HG02588 (cell line): ENCODE data around the gene CLECL1.
"Not testable (repeated sequence)": the region's sequence is repeated elsewhere in the genome, so short reads cannot be mapped to it uniquely, and the experiment has no call there.

Experiments used
- ATAC-seq: cut with Tn5 transposase; IDR thresholded peaks from one replicate; pipeline ENCODE4 v1.9.1; 2021; ENCODE audit warnings: mild to moderate bottlenecking, moderate library complexity; ENCODE audit not compliant: unreplicated experiment

CLECL1 gene

DNA sequence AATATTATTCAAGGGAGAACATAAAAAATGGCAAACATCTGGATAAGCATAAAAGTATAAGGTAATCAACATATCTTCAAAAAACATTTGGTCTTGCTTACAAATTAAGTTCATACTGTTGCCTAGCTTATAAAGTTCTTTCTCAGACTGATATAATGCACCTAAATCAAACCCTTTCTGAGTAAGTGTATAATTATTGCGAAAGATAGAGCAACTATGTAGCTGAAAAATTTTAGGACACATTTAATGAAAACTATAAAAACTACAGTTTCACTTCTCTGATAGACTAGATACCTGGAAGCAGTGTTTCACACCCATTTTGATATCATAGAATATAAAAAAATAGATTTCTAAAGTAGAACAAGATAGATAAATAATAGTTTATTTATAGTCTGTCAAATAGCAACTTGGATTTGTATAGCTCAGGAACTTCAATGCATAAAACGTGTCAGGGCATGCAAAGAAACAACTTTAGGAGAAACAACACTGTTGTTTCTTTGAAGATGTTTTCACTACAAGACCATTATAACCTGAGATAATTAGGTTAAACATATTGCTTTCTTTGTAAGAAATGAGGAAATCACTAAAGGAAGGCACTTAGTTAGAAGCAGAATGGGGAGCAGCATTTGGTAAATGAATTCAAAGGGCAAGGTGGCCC, 7.6 kb downstream of the CLECL1 start:
- ATAC-seq: no peak

DNA sequence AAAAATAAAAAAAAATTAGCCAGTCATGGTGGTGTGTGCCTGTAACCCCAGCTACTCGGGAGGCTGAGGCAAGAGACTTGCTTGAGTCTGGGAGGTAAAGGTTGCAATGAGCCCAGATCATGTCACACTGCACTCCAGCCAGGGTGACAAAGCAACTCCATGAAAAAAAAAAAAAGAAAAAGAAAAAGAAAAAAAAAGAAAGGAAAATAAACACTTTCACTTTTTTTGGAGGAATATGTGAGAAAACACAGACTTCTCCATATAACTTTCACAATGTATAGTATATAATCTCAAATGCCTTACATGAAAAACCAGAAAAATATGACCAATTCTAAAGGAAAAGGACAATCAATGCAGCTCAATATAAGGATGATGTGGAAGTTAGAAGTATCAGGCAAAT, 8.9 kb downstream of the CLECL1 start:
- ATAC-seq: no peak

DNA sequence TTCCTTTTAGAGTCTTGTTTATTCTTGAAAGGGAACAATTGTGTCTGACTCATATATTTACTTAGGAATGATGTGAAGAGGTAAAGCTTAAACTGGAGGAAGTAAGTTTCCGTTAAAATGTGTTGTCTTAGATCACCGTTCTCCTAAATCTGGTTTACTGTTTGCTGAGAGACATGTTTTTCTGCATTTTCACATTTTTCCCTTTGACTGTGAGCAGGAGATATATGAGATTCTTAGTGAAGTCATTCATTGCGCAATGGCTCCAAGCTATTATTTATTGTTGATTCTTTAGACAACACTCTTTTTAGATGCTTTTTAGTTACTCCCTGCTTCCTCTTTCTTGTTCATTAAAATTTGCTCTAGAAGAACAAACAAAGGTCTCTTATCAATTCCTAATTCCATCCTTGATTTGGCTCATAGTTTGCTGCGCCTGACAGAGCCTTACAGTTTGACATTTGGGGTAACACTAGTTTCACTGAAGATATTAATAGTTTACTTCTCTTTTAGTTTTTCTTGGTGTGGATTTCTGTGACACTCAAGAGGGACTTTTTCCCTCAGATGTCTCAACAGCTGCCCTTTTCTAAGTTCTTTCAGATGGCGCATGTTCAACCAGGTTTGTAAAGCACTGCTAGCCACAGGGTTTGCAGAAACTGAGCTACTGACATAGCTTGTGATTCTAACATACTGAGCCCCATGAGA, 11.4 kb downstream of the CLECL1 start:
- ATAC-seq: no peak

DNA sequence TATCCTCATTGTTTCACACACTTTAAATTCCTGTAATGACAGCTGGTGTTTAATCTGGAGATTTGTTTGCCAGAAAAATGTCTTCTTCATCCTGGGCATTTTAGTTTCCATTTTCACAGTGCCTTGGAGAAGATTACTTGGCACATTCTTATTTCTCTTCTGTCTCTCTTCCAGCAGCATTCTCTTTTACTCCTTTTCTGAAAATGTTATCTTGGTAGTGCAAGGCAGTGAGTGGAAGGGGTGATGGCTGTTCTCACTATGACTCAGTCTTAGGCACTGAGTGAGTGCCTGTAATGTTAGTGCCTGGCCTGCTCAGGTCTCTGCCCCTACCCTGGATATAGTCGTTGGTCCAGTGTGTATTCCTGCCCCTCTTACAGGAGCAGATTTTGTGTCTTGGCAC, 13.1 kb downstream of the CLECL1 start:
- ATAC-seq: no peak

DNA sequence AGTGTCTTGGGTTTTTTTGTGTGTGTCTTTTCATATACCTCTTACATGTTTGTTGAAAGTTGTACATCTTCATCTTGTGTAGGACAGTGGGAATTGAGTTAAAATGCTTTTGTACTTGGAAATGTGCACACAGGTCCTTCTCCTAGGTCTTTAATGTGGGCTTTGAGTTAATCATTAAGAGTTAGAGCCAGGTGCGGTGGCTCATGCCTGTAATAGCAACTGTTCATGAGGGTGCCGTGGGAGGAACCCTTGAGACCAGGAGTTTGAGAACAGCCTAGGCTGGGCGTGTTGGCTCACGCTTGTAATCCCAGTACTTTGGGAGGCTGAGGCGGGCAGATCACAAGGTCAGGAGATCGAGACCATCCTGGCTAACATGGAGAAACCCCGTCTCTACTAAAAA, 13.9 kb downstream of the CLECL1 start:
- ATAC-seq: no peak

DNA sequence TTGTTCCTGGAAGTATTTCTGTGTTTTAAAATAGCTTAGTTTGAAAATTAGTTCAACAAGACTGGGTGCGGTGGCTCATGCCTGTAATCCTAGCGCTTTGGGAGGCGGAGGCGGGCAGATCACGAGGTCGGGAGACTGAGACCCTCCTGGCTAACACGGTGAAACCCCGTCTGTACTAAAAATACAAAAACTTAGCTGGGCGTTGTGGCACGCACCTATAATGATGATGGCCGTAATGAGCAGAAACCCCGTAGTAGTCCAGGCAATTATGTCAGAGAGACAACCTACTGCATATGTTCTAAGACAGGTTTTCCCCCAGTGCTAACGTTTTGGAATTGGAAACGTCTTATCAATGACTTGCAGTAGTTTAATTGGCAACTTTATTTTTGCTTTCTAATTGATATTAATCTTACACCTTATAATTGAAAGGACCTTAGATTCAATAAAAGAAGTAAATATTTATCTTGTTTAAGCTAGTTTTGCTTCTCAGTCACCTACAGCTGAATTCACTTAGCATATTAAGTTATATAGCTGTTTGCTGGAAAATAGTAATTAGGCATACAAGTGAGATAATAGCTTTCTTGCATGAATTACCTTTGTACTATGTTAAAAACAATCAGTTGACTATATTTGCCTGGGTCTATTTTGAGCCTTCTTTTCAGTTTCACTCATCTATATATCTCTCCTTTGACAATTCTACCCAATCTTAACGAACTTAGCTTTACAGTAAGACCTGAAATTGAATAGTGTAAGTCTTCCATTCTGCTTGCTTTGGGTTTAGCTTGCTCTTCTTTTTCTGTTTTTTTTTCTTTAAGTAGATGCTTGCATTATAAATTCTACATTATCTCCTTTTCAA, 15.6 kb downstream of the CLECL1 start:
- no peak for ATAC-seq

DNA sequence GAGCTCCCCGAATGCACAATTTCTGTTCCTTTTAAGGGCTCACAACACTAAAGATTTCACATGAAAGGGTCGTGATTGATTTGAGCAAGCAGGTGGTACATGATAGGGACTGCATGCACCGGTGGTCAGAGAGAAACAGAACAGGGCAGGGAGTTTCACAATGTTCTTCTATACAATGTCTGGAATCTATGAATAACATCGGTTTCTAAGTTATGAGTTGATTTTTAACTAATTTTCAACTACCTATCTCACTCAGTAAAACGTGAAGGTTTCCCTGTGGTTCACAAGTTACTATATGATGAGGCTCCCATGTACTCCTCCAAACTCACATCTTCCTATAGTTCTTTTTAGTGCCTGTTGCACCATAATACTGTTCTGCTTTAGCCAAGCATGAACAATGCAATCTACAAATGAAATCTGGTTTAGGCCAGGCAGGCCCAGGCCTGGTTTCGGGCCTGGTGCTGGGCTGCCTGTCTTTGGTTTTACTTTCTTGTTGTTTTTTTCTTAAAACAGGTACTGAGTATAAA, 19.8 kb downstream of the CLECL1 start:
- ATAC-seq: peak; percentile 65

DNA sequence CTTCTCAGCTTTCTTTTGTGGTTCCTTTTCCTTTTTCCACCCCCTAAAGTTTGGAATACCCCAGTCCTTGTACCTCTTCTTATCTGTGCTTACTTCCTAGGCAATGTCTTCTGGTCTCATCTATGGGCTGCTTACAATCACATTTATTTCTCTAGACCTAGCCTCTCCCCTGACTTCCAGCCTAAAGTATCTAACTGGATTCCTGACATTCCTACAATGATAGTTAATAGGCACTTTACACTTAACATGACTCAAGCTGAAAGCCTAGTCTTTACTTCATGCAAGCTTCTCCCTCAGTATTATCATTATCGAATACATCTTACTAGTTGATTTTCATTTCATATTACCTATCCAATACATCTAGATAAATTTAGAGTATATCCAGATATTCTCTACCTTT, 21.2 kb downstream of the CLECL1 start:
- no peak for ATAC-seq

DNA sequence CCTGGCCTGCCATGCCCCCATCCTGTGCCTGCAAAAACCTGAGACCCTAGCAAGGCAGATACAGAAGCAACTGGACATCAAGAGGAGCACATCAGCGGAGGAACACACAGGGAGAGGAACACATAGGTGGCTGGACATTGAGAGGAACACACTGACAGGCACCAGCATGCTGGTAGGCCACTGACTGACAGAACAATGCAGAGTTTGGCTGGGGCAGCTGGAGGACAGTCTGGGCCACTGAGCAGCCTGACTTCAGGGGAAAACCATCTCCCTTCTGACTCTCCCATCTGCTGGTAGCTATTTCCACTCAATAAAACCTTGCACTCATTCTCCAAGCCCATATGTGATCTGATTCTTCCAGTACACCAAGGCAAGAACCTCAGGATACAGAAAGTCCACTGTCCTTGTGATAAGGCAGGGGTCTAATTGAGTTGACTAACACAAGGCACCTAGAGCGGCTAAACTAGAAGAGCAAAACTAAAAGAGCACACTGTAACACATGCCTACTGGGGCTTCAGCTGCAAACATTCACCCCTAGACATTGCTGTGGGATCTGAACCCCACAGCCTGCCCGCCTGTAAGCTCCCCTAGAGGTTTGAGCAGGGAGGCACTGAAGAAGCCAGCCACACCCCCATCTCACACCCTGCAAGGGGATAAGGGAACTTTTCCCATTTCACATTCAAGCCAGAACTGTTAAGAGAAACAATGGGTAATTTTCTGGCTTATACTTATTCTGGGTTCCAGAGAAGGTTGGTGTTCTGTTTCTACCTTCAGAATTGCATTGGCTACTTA, 22.1 kb downstream of the CLECL1 start:
- ATAC-seq: no peak

DNA sequence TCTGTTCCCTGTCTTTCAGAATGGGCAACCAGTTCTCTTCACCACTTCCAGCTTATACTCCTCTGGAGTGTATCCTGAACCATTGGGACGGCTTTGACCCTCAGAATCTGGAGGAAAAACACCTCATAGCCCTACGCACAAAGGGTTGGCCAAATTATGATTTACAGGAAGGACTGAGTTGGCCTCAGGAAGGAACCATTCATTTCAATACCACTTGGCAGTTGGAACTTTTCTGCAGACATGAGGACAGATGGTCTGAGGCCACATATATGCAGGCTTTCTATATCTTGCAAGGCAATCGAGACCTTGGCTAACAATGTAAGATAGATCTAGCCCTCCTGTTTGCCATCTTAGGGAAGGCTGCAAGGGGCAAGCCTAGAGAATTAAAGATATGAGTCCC, 24.0 kb downstream of the CLECL1 start:
- no peak for ATAC-seq

DNA sequence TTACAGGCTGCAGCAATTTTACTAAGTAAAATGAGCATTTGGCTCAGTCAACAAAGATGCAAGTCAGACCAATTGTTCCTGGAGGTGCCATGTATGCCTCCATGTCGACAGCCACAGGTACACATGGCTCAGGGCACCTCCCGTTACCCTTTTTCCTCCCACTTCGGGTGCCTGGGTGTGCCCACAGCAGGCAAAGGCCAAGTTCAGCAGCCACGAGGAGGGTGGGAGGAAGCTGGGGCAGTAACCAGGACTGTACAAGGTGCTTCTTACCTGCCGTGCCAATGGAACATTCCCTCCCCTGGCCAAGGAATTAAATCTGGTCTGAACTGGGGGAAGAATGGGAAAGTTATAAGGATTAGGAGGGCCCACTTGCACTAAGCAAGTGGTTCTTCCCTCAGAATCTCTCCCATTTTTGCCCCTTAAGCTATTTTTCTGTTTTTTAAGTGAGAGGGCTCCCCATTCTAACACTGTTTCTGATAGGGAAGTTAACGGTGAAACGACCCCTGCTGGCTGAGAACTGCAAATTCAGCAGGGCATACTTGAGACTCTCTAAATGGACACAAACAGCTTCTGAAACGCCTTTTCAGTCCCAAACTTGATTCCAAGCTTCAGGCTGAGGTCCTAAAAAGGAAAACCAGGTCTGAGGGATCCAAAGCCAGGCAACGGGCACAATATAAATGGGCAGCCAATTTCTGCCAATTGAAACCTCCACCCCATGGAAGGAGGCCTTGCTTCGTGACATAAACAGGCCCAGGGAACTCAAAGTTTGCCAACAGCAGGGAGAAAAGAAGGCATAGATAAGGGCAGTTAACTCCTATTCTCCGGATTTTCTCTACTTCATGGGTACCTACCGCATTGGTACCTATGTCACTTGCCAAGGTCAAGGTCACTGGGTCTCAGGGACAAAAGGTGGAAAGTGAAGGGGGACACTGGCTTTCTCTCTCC, 24.8 kb downstream of the CLECL1 start:
- no peak for ATAC-seq

DNA sequence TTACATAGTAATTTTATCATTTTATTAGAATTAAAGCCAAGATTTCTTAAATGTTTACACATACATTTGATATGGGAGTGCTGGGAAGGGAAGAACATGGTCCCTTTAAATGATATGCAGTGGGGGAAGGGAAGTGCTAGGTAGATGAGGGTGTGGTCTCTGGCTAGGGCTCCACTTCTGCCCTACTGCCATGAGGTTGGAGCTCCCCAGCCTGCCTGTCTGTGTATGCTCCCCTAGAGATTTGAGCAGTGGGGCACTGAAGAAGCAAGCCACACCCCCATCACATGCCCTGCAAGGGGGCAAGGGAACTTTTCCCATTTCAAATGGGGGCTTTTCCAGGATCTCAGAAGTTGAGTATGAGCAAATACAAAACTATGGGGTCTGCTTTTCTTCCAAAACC, 25.5 kb downstream of the CLECL1 start:
- no peak for ATAC-seq

DNA sequence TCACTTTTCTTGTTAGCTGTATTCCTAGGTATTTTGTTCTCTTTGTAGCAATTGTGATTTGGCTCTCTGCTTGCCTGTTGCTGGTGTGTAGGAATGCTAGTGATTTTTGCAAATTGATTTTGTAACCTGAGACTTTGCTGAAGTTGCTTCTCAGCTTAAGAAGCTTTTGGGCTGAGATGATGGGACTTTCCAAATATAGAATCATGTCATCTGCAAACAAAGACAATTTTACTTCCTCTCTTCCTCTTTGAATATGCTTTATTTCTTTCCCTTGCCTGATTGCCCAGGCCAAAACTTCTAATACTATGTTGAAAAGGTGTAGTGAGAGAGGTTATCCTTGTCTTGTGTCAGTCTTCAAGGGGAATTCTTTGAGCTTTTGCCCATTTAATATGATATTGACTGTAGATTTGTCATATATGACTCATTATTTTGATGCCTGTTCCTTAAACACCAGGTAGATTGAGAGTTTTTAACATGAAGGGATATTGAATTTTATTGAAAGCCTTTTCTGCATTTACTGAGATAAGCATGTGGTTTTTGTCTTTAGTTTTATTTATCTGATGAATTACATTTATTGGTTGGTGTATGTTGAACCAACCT, 26.7 kb downstream of the CLECL1 start:
- ATAC-seq: no peak

DNA sequence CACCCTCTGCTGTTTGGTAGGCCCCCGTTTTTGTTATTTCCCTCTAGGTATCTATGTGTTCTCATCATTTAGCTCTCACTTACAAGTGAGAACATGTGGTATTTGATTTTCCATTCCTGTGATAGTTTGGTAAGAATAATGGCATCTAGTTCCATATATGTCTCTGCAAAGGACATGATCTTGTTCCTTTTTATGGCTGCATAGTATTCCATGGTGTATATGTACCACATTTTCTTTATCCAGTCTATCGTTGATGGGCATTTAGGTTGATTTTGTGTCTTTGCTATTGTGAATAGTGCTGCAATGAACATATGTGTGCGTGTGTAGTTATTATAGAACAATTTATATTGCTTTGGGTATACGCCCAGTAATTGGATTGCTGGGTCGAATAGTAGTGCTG, 28.3 kb downstream of the CLECL1 start:
- not testable (repeated sequence) for ATAC-seq

DNA sequence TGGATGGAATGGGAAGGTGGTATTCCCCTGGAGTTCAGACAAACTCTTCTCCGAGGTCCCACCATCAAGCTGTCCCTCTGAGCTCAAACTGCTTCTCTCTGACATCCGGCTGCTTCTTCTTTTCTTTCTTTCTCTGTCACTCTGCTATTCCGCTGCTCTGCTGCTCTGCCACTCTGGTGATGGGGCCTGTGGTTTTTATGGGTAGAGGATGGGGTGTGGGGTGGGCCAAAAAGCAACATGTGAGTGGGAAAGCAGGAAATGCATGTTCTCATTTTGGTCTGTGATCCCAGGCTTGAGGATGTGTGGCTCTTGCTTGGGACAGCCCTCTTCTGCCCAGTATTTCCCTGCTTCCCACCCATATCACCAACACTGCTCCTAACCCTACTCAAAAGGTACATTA, 30.6 kb downstream of the CLECL1 start:
- no peak for ATAC-seq

DNA sequence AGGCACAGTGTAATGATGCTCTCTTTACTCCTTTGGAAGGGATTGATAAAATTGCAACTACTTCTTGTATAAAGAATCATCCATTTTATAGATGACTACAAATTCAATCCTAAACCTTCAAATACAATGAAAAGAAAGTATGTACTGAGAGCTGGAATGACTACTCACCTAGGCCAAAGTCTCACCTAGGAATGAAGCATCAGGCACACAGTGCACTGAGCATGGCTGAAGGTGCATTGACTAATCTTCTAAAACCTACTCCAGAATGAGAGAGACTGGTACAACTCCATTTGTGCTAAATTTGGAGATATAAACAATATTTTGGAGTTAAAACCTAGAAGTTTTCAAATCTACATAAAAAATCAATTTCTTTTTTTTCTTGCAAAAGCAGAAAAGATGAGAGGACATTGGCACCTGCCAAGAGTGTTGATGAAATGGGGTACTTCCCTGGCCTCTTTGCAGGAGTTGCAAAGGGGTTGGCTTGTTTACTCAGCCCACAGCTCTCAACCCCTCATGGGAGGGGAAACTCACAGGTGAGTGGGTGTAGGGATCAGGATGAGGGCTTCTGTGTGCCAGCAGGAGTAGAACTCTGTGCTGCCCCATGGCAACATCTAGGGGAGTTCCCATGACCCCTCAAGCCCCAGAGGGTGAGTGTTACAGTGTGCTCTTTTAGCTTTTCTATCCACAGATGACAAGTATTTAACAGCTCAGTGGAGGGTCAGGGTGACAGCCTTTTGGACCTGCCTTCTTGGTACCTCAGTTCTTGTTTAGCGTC, 31.3 kb downstream of the CLECL1 start:
- no peak for ATAC-seq

DNA sequence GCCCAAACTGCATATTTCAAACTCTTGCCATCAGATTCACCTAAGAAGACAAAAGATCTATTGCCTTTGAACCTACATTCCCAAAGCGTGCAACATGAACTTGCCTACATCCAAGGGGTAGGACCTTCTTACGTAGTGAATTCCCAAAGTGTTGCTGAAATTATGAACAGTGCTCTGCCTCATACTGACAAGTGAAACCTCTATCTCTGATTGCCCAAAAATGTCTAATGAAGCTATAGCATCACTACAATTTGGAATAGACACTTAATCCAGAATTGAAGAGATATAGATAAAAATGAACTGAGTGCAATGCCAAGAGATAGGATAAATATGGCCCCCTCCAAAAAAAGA, 32.3 kb downstream of the CLECL1 start:
- ATAC-seq: no peak

DNA sequence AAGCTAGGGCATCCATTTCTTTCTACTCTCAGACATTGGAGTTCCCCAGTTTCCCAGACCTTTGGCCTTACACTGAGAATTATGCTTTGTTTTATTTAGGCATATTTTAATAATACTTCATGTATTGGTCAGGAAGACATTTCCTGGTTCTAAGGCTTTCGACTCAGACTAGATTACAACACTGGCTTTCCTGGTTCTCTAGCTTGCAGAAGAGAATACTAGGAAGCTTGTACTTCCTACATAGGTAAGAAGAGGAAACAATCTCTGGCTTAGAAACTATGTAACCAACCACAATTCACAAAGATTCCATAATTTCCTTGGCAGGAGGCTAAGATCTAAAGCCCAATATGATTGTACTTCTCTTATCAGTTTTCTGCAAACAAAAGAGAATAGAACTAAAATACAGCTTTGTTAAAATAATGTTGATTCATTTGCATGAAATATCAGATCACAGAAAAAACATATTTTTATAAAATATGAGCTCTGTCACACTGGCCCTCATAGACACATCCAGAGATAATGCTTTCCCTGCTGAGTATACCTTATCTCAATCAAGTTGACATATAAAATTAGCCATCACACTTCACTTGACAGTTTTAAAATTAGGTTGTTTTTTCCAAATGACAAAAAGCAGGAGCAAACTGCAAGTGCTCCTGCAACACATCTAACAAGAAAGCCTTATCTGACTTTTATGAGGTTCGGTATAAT, 32.8 kb downstream of the CLECL1 start:
- no peak for ATAC-seq
